Measurements from ENCODE around the gene UBA6.

- TF ChIP-seq, protein P1, sequence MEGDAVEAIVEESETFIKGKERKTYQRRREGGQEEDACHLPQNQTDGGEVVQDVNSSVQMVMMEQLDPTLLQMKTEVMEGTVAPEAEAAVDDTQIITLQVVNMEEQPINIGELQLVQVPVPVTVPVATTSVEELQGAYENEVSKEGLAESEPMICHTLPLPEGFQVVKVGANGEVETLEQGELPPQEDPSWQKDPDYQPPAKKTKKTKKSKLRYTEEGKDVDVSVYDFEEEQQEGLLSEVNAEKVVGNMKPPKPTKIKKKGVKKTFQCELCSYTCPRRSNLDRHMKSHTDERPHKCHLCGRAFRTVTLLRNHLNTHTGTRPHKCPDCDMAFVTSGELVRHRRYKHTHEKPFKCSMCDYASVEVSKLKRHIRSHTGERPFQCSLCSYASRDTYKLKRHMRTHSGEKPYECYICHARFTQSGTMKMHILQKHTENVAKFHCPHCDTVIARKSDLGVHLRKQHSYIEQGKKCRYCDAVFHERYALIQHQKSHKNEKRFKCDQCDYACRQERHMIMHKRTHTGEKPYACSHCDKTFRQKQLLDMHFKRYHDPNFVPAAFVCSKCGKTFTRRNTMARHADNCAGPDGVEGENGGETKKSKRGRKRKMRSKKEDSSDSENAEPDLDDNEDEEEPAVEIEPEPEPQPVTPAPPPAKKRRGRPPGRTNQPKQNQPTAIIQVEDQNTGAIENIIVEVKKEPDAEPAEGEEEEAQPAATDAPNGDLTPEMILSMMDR (IDR thresholded peaks at IDR 0.05), result no peak
- TF ChIP-seq POLR2A (IDR thresholded peaks at IDR 0.05), result no peak
Observed at GRCh38 chr4:67566335-67566734, 134.6 kb downstream of the UBA6 start.
